GM19324 (cell line): ENCODE results near the gene APOO.

ENCODE experiments used
- ATAC-seq: cut with Tn5 transposase; IDR thresholded peaks from one replicate; pipeline ENCODE4 v1.9.1; 2021; ENCODE audit warnings: mild to moderate bottlenecking, moderate library complexity; ENCODE audit not compliant: unreplicated experiment, low FRiP score

The APOO gene

GRCh38 chrX:23790155-23790497, 117.6 kb downstream of the APOO start:
- ATAC-seq, result no peak

GRCh38 chrX:23789386-23790154, 118.2 kb downstream of the APOO start:
- ATAC-seq, result no peak

GRCh38 chrX:23788946-23789345, 118.8 kb downstream of the APOO start:
- ATAC-seq, result no peak

DNA sequence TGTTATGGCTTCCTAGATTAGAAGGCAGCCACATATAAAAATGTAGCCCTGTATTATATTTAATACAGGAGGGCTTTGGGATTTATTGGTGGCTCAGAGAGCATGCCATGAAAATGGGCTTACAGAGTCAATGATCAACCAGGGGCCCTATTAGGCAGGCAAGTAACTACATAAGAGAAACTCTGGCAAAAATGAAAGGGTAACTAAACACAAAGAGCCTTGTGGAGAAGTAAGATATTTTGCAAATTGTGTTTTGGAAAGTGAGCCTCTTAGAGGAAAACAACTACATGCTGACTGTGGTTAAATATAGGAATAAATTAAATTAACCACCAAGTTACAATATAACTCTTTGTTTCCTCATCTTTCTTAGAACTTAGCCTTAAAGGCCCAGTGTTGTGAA, 119.2 kb downstream of the APOO start:
- peak; percentile 78 for ATAC-seq

GRCh38 chrX:23787745-23788118, 120.0 kb downstream of the APOO start:
- ATAC-seq, result no peak

GRCh38 chrX:23786268-23786815, 121.4 kb downstream of the APOO start:
- no peak for ATAC-seq

DNA sequence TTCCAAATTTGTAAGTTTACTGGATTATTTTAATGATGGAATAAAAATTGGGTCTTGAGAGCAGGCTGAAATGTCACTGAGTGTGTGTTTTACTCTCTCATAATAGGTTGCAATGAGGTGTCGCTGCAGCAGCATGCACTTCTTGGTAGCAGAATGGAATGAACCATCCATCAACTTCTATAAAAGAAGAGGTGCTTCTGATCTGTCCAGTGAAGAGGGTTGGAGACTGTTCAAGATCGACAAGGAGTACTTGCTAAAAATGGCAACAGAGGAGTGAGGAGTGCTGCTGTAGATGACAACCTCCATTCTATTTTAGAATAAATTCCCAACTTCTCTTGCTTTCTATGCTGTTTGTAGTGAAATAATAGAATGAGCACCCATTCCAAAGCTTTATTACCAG, 122.2 kb downstream of the APOO start:
- no peak for ATAC-seq

DNA sequence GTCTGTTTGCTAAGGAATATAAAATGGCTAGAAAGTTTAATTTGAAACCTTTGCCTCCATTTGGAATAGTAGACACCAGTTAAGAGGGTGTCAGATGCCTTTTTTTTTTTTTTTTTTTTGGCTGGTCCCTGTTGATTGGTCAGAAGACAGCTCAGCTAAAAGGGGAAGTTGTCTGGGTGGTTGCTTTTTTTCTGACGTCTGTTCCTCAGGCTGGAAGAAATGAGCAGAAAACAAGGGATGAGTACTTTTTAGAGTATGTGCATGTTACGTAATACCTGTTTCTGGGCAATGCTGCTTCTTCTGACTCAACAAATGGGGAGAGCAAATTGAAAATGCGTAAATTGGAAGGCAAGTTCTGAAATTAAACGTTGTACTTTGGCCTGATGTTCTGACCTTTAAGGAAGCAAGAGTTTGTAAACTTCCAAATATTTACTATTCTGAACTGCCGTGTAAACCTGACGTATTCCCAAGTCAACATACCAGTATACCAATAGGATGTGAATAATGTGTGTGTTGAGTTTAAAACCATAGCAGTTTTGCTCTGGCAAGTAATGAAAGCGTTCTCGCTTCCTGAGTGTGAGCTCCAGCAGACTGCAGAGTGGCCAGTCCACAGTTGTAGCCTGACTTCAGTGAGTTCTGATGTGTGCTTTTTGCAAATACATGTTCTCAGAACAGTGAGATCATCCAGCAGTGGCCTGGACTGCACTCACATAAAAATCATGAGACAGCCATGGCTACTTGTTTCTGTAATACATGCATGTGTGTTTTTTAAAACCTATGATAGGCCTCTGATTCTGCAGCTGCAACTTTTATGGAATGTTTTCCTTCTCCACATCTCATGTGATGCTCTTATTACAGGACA, 123.0 kb downstream of the APOO start:
- ATAC-seq, result no peak

DNA sequence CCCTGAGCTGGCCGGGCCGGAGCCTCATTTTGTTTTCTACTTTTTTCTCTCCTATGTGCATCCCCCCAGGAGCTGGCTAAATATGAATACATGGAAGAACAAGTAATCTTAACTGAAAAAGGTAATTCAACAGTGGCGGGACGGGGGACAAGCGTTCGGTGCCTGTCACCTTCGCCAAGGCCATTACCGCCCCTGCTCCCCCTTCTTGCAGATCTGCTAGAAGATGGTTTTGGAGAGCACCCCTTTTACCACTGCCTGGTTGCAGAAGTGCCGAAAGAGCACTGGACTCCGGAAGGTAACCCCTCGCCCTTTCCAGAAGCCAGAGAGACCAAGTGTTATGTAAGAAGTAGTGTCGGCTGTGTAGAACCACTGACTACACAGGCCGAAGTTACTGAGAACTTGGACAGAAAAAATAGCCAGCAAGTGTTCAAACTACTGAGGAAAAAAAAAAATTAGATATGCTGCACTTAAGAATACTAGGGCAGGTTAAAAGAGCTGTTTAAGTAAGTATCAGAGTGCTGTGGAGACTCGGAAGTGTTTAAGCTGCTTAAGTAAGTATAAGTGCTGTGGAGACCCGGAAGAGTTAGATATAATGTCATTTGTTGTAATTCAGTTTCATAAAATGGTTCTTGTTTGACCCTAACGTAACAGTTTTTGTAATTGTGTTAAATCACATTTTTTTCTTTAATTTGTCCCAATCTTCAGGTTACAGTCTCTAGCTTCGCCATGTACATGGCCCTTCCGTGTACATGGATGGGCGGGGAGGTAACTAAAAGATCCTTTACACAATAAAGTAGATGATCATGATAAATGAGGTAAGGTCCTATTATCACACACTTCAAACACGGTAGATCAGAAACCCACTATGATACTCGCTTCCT, 123.9 kb downstream of the APOO start:
- ATAC-seq, result no peak
